HepG2 (cell line): Measurements from ENCODE around the gene ABCG1. TPM values are rescaled to one million over a fixed set of nuclear protein-coding genes. Genes with fewer than 3 reads are reported as not detected.

Experiments
- ATAC-seq: fragments of 200-7000 bp; cut with Tn5 transposase; 3 replicates; pipeline ENCODE4 v1.9.1; 2020; ENCODE audit warnings: mild to moderate bottlenecking, moderate library complexity
- BruUV-seq: library from RNA; stranded (reverse); fragments of 400-500 nt; replicated peaks from 2 replicates; lab custom pipeline; 2021; lab: Mats Ljungman, UMichigan
- CTCF ChIA-PET: fragments of 300-600 bp; formaldehyde crosslinking; extraction: SDS; loops from one replicate; lab custom pipeline; 2021; ENCODE audit warnings: low total read pairs, inconsistent platforms, low intra/inter-chr PET ratio; lab: Yijun Ruan, JAX
- POLR2A ChIA-PET: fragments of 350-600 bp; sonication (Branson Sonifier 250); formaldehyde crosslinking; loops from one replicate; lab custom pipeline; 2020; ENCODE audit warnings: antibody characterized with exemption, inconsistent platforms; lab: Yijun Ruan, JAX
- DNase-seq: peaks from one replicate; pipeline ENCODE4 v3.0.0-alpha.2; 2015; ENCODE audit warnings: low spot score
- FAIRE-seq: peaks from 3 replicates; lab custom pipeline; 2011; peaks lifted over from hg19 to GRCh38; lab: Jason Lieb, UNC
- H2AFZ ChIP-seq: one replicate; pipeline ENCODE4 v1.6.1; 2011; ENCODE audit warnings: low read length, inconsistent platforms
- H3K27ac ChIP-seq: fragments of 300-600 bp; 3 replicates; pipeline ENCODE4 v1.8.0; 2011; ENCODE audit warnings: mixed run types, mild to moderate bottlenecking, mixed read lengths, low read length, inconsistent platforms; ENCODE audit not compliant: insufficient read depth; ENCODE audit errors: extremely low read length
- H3K27me3 ChIP-seq, 2 experiments: fragments of 200-600 bp in 1 of 2; 2 replicates in 1 of 2; 3 replicates in 1 of 2; pipeline versions ENCODE4 v1.6.0 to v1.8.0; 2011; ENCODE audit warnings: low read length in 2 of 2, mild to moderate bottlenecking in 2 of 2, moderate library complexity in 2 of 2, inconsistent platforms in 1 of 2; ENCODE audit not compliant: insufficient read depth in 2 of 2, control insufficient read depth in 1 of 2
- H3K36me3 ChIP-seq, 2 experiments: fragments of 200-600 bp in 1 of 2; replicated peaks in 1 of 2; 2 replicates in 1 of 2; 3 replicates in 1 of 2; pipeline versions ENCODE4 v1.5.1 to v1.8.0; 2011; ENCODE audit warnings: low read length in 2 of 2, inconsistent platforms in 1 of 2; ENCODE audit not compliant: insufficient read depth in 2 of 2, control insufficient read depth in 1 of 2
- H3K4me1 ChIP-seq: 2 replicates; pipeline ENCODE4 v1.5.1; 2012; ENCODE audit warnings: low read length, inconsistent platforms; ENCODE audit not compliant: insufficient read depth
- H3K4me2 ChIP-seq: 2 replicates; pipeline ENCODE4 v1.6.0; 2011; ENCODE audit warnings: low read depth, low read length, inconsistent platforms
- H3K4me3 ChIP-seq, 3 experiments: fragments of 200-600 bp in 1 of 3; sonication (generic), shearing (Covaris generic) in 1 of 3; replicated peaks in 1 of 3; 2 replicates each; pipeline ENCODE4 v1.5.1; 2011 to 2016; ENCODE audit warnings: low read length in 3 of 3, inconsistent platforms in 2 of 3, low read depth in 2 of 3, mild to moderate bottlenecking in 2 of 3, control low read depth in 1 of 3, mixed read lengths in 1 of 3; ENCODE audit not compliant: insufficient read depth in 1 of 3
- H3K79me2 ChIP-seq: one replicate; pipeline ENCODE4 v1.6.1; 2011; ENCODE audit warnings: low read length, inconsistent platforms; ENCODE audit not compliant: insufficient read depth
- H3K9ac ChIP-seq: 2 replicates; pipeline ENCODE4 v1.6.0; 2011; ENCODE audit warnings: mild to moderate bottlenecking, low read depth, low read length, inconsistent platforms; ENCODE audit not compliant: insufficient read depth
- H3K9me3 ChIP-seq: 2 replicates; pipeline ENCODE4 v1.5.1; 2012; ENCODE audit warnings: mild to moderate bottlenecking, low read length
- H4K20me1 ChIP-seq: 2 replicates; pipeline ENCODE4 v1.6.0; 2011; ENCODE audit warnings: inconsistent platforms, mild to moderate bottlenecking, low read length, moderate library complexity; ENCODE audit not compliant: insufficient read depth
- CBX2 ChIP-seq, 2 experiments: fragments of 200-600 bp in 1 of 2; sonication (generic); formaldehyde crosslinking in 1 of 2; IDR thresholded peaks; 2 replicates each; pipeline versions ENCODE4 v1.7.0 to v1.8.1; 2018 to 2022; ENCODE audit warnings: low read depth in 2 of 2, low read length in 1 of 2, mild to moderate bottlenecking in 1 of 2, missing genetic modification reagents in 1 of 2
- CBX5 ChIP-seq: sonication (generic); formaldehyde crosslinking; IDR thresholded peaks from 2 replicates; pipeline ENCODE4 v1.4.0; 2020; ENCODE audit warnings: missing genetic modification reagents, borderline replicate concordance
- GABPA ChIP-seq, 2 experiments: IDR thresholded peaks; 2 replicates each; pipeline ENCODE4 v1.6.1; 2011 to 2016; ENCODE audit warnings: low read depth in 2 of 2, low read length in 1 of 2, missing biosample characterization in 1 of 2, missing genetic modification characterization in 1 of 2
- HDAC6 ChIP-seq: fragments of 200-600 bp; sonication (generic); IDR thresholded peaks from 2 replicates; pipeline ENCODE4 v1.7.0; 2017; ENCODE audit warnings: mild to moderate bottlenecking, antibody characterized with exemption, low read length, low read depth
- MYNN ChIP-seq: sonication (generic); formaldehyde crosslinking; IDR thresholded peaks from 2 replicates; pipeline ENCODE4 v1.4.0; 2020; ENCODE audit warnings: mild to moderate bottlenecking, low read depth, missing genetic modification reagents
- NFRKB ChIP-seq: fragments of 450-650 bp; IDR thresholded peaks from 2 replicates; pipeline ENCODE4 v1.6.1; 2017
- NFYC ChIP-seq: IDR thresholded peaks from 2 replicates; pipeline ENCODE4 v1.6.1; 2016; ENCODE audit warnings: missing genetic modification reagents, missing compliant biosample characterization
- REL ChIP-seq: sonication (generic); formaldehyde crosslinking; conservative IDR thresholded peaks from 2 replicates; pipeline ENCODE4 v1.8.0; 2022; ENCODE audit warnings: mild to moderate bottlenecking, missing genetic modification reagents, moderate library complexity
- RFX5 ChIP-seq: IDR thresholded peaks from 2 replicates; pipeline ENCODE4 v1.6.1; 2011; ENCODE audit warnings: low read depth, low read length, improper control_type of control experiment
- SNAPC2 ChIP-seq: sonication (generic); formaldehyde crosslinking; IDR thresholded peaks from 2 replicates; pipeline ENCODE4 v1.8.1; 2022; ENCODE audit warnings: mild to moderate bottlenecking, missing genetic modification reagents
- SP1 ChIP-seq, 2 experiments: fragments of 450-650 bp in 1 of 2; sonication (generic) in 1 of 2; formaldehyde crosslinking in 1 of 2; IDR thresholded peaks; 2 replicates each; pipeline versions ENCODE4 v1.4.0 to v1.6.1; 2016 to 2020; ENCODE audit warnings: missing genetic modification reagents in 1 of 2
- THYN1 ChIP-seq: sonication (generic); formaldehyde crosslinking; IDR thresholded peaks from 2 replicates; pipeline ENCODE4 v1.8.1; 2023; ENCODE audit warnings: low read depth, mild to moderate bottlenecking, moderate library complexity, missing genetic modification reagents, borderline replicate concordance
- TSC22D2 ChIP-seq: sonication (generic); formaldehyde crosslinking; IDR thresholded peaks from 2 replicates; pipeline ENCODE4 v1.5.1; 2020; ENCODE audit warnings: missing genetic modification reagents, mild to moderate bottlenecking, borderline replicate concordance
- ZNF160 ChIP-seq: sonication (generic); formaldehyde crosslinking; IDR thresholded peaks from 2 replicates; pipeline ENCODE4 v1.8.0; 2022; ENCODE audit warnings: mild to moderate bottlenecking, inconsistent platforms, missing genetic modification reagents
- WGBS: methylation state at CpG from one replicate; pipeline ENCODE4 v1.1.6; 2017; ENCODE audit warnings: low lambda C conversion rate; 5-methylcytosine and 5-hydroxymethylcytosine counted together
- in situ Hi-C: cut with HindIII; loops from 2 replicates; pipeline ENCODE4 v1.10.0; 2017; ENCODE audit warnings: low pct_unique_long_range_greater_than_20kb; ENCODE audit not compliant: extremely low pct_ligation_motif_present
- intact Hi-C: fragments of 100-400 bp; cut with micrococcal nuclease; formaldehyde crosslinking; loops from one replicate; pipeline ENCODE4 v1.10.0; 2022; ENCODE audit not compliant: unreplicated experiment
- polyA plus RNA-seq, 8 experiments: library from polyadenylated mRNA; depleted of rRNA in 3 of 8; stranded (reverse) in 7 of 8; unstranded in 1 of 8; fragments of >200 nt; fragmentation: Illumina TruSeq in 4 of 8; extraction: Trizol in 4 of 8; gene quantifications; 2 replicates each; pipeline versions ENCODE4 v1.2.1 to v1.2.3, GENCODE V29; 2011 to 2016; ENCODE audit warnings: low read depth in 4 of 8, missing spikeins in 1 of 8, mixed read lengths in 1 of 8; ENCODE audit not compliant: insufficient read depth in 1 of 8
- total RNA-seq, 5 experiments: library from RNA; depleted of rRNA; stranded (reverse); fragments of >200 nt; fragmentation: Illumina TruSeq; extraction: Trizol; gene quantifications; 2 replicates each; pipeline ENCODE4 v1.2.3, GENCODE V29; 2016; ENCODE audit warnings: low read depth in 1 of 5
- TF ChIP-seq, protein P1 (sequence below): sonication (generic); formaldehyde crosslinking; IDR thresholded peaks from 2 replicates; pipeline ENCODE4 v1.5.1; 2020; ENCODE audit warnings: mild to moderate bottlenecking, missing genetic modification reagents, moderate library complexity
- TF ChIP-seq, protein P2 (sequence below): sonication (generic); formaldehyde crosslinking; IDR thresholded peaks from 2 replicates; pipeline ENCODE4 v1.4.0; 2020; ENCODE audit warnings: missing genetic modification reagents, borderline replicate concordance
- TF ChIP-seq, protein P3 (sequence below): sonication (generic); formaldehyde crosslinking; IDR thresholded peaks from 2 replicates; pipeline ENCODE4 v1.4.0; 2020; ENCODE audit warnings: low read depth, mild to moderate bottlenecking, missing genetic modification reagents

The ABCG1 gene
- total and polyA plus RNA-seq, 2 of the 13 experiments (the other 11 are each of a cell fraction or from before 2014, with no cell fraction given): 0.04 TPM; not detected in 1

- TF ChIP-seq REL (CRISPR knock-in tag) (no peak), SNAPC2 (no peak), RFX5 (peak; percentile 87), NFYC (peak; percentile 42; the same call in 1 of the 2 replicates)
- TF ChIP-seq, protein P1, sequence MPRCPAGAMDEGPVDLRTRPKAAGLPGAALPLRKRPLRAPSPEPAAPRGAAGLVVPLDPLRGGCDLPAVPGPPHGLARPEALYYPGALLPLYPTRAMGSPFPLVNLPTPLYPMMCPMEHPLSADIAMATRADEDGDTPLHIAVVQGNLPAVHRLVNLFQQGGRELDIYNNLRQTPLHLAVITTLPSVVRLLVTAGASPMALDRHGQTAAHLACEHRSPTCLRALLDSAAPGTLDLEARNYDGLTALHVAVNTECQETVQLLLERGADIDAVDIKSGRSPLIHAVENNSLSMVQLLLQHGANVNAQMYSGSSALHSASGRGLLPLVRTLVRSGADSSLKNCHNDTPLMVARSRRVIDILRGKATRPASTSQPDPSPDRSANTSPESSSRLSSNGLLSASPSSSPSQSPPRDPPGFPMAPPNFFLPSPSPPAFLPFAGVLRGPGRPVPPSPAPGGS (CRISPR knock-in tag): no peak
- TF ChIP-seq, protein P2, sequence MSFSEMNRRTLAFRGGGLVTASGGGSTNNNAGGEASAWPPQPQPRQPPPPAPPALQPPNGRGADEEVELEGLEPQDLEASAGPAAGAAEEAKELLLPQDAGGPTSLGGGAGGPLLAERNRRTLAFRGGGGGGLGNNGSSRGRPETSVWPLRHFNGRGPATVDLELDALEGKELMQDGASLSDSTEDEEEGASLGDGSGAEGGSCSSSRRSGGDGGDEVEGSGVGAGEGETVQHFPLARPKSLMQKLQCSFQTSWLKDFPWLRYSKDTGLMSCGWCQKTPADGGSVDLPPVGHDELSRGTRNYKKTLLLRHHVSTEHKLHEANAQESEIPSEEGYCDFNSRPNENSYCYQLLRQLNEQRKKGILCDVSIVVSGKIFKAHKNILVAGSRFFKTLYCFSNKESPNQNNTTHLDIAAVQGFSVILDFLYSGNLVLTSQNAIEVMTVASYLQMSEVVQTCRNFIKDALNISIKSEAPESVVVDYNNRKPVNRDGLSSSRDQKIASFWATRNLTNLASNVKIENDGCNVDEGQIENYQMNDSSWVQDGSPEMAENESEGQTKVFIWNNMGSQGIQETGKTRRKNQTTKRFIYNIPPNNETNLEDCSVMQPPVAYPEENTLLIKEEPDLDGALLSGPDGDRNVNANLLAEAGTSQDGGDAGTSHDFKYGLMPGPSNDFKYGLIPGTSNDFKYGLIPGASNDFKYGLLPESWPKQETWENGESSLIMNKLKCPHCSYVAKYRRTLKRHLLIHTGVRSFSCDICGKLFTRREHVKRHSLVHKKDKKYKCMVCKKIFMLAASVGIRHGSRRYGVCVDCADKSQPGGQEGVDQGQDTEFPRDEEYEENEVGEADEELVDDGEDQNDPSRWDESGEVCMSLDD: no peak
- TF ChIP-seq, all 625 proteins: peak for 15
Measured at GRCh38 chr21:42234464-42235241, 15.7 kb downstream of the ABCG1 start (continued).

DNA sequence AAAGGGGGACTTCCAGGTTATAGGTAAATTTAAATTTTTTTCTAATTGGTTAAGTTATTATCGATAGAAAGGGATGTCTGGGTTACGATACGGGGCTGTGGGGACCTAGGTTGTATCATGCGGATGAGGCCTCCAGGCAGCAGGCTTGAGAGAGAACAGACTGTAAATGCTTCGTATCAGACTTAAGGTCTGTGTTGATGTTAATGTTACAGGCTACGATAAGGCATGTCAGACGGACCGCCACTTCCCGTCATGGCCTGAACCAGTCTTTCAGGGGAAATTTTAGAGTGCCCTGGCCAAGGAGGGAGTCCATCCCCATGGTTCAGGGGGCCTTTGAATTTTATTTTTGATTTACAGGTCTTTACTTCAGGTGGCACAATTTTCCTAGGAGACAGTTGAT lies 16.7 kb downstream of the ABCG1 start:
- no peaks in the 10 kb centered on the region for H3K36me3 ChIP-seq
- ChIA-PET POLR2A (no interaction called here), CTCF (no interaction called here)
- DNase-seq (no peak), FAIRE-seq (no peak), ATAC-seq (no peak)
- no peaks in the 10 kb centered on the region for H4K20me1 ChIP-seq
- H3K4me3 ChIP-seq: no peak overlapping the region
- intact Hi-C loops (no loop called here), in situ Hi-C loops (no loop called here)
- WGBS: 80% methylated on average over 9 of the region's 9 CpGs
- H2AFZ ChIP-seq: no peak overlapping the region
- peaks cover 35% of the 10 kb centered on the region for H3K4me1 ChIP-seq
- H3K9me3 ChIP-seq: no peaks in the 10 kb centered on the region
- no peaks in the 10 kb centered on the region for H3K79me2 ChIP-seq
- no peak overlapping the region for H3K9ac ChIP-seq
- H3K27me3 ChIP-seq: peaks cover 0 to 64% of the 10 kb centered on the region in 2 experiments; a peak in 4 of 5 replicates
- H3K4me2 ChIP-seq: no peak overlapping the region
- no TSS peak for BruUV-seq
- H3K27ac ChIP-seq: no peak overlapping the region
- no peak for TF ChIP-seq CBX5 (CRISPR knock-in tag)
- TF ChIP-seq SP1 (IDR thresholded peaks at IDR 0.05): no peak
- TF ChIP-seq SP1 (CRISPR knock-in tag; IDR thresholded peaks at IDR 0.05): no peak
- TF ChIP-seq, protein P3, sequence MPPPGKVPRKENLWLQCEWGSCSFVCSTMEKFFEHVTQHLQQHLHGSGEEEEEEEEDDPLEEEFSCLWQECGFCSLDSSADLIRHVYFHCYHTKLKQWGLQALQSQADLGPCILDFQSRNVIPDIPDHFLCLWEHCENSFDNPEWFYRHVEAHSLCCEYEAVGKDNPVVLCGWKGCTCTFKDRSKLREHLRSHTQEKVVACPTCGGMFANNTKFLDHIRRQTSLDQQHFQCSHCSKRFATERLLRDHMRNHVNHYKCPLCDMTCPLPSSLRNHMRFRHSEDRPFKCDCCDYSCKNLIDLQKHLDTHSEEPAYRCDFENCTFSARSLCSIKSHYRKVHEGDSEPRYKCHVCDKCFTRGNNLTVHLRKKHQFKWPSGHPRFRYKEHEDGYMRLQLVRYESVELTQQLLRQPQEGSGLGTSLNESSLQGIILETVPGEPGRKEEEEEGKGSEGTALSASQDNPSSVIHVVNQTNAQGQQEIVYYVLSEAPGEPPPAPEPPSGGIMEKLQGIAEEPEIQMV (CRISPR knock-in tag): no peak
- no peak for TF ChIP-seq GABPA (IDR thresholded peaks at IDR 0.05; ENCODE audit: low read depth, low read length)
- TF ChIP-seq GABPA (CRISPR knock-in tag; IDR thresholded peaks at IDR 0.05; ENCODE audit: low read depth): no peak
- TF ChIP-seq THYN1: no peak
- TF ChIP-seq ZNF160 (CRISPR knock-in tag): no peak
- TF ChIP-seq MYNN (CRISPR knock-in tag): no peak
- no peak for TF ChIP-seq NFRKB
- no peak for TF ChIP-seq HDAC6
- TF ChIP-seq CBX2 (IDR thresholded peaks at IDR 0.05; ENCODE audit: low read depth, low read length): no peak
- TF ChIP-seq CBX2 (CRISPR knock-in tag; IDR thresholded peaks at IDR 0.05; ENCODE audit: low read depth): no peak
- TF ChIP-seq TSC22D2 (CRISPR knock-in tag): no peak
